ENCODE data around the gene AGBL4. TPM values are rescaled to one million over a fixed set of nuclear protein-coding genes. Genes with fewer than 3 reads are reported as not detected.

AGBL4 gene
- polyA plus RNA-seq, 1 donor (not counting 4 experiments of a cell fraction or from before 2014, with no cell fraction given): not detected

DNA sequence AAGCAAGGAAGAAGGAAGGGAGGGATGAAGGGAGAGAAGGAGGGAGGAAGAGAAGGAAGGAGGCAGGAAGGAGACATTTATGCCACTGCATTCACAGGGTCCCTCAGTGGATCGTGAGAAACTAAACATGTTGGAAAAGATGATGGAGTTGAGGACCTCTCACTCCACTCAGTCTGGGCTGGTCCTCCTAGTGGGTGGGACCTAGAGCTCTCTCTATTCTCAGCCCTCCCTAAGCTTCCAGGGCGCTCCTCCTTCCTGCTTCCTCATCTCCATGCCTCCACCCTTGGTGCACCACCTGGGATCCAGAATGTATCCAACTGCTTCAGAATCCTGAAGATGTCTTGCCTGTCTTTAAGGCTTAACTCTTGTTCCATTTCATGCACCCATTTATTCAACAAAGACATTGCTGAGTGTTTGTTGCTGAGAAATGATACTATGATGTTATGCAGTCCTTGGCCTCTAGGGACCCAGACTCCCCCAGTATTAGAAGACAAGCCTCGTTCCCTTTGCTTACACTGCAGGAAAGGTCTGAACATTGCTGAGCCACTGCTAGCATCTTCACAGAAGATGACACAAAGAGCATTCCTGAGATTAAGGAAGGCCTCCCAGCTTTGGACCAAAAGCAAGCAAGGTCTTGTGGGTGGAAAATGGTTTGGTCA is 1335.5 kb downstream of the AGBL4 start:
- Histone ChIP-seq H3K27ac (ENCODE audit: control insufficient read depth, insufficient read depth, low read length) (no peak overlapping the region), H3K4me2 (ENCODE audit: control insufficient read depth, extremely low read depth, insufficient read depth, low read depth, low read length) (no peak overlapping the region), H3K36me3 (ENCODE audit: control insufficient read depth in 2 of 2, extremely low read depth in 1 of 2, insufficient read depth in 2 of 2, low read length in 2 of 2) (no peaks in the 10 kb centered on the region), H4K20me1 (ENCODE audit: control insufficient read depth, extremely low read depth, insufficient read depth, low read length) (no peaks in the 10 kb centered on the region), H3K79me2 (ENCODE audit: control insufficient read depth, insufficient read depth, low read length) (no peaks in the 10 kb centered on the region), H2AFZ (ENCODE audit: control insufficient read depth, low read length) (no peak overlapping the region), H3K4me1 (ENCODE audit: control insufficient read depth, extremely low read depth, insufficient read depth, low read length) (peaks cover 7% of the 10 kb centered on the region), H3K9me1 (ENCODE audit: control insufficient read depth, extremely low read depth, insufficient read depth, low read length) (no peaks in the 10 kb centered on the region), H3K9ac (ENCODE audit: control insufficient read depth, extremely low read depth, insufficient read depth, low read length) (no peak overlapping the region), H3K27me3 (ENCODE audit: control insufficient read depth, extremely low read depth, insufficient read depth, low read length) (no peaks in the 10 kb centered on the region), H3K4me3 (ENCODE audit: control insufficient read depth in 2 of 3, extremely low read depth in 1 of 3, insufficient read depth in 2 of 3, low read depth in 1 of 3, low read length in 3 of 3) (no peak overlapping the region), H3K9me3 (ENCODE audit: control insufficient read depth, low read depth, low read length) (no peaks in the 10 kb centered on the region)
- FAIRE-seq (peak; percentile 52), DNase-seq (ENCODE audit: low read depth, low spot score) (no peak)
- TF ChIP-seq CTCF (optimal IDR thresholded peaks at IDR 0.05 in 1 of 3, IDR thresholded peaks at IDR 0.05 in 1 of 3, conservative IDR thresholded peaks at IDR 0.05 in 1 of 3; ENCODE audit: extremely low read depth in 1 of 3, insufficient read depth in 2 of 3, low read length in 3 of 3): peak; percentile 31 to 39 (median 37)
- TF ChIP-seq EZH2 (IDR thresholded peaks at IDR 0.05; ENCODE audit: low read length): no peak
- dilution Hi-C loops (cut with MboI; ENCODE audit: extremely low pct_ligation_motif_present, low sequenced_read_pairs): no loop called here

- no peak for TF ChIP-seq EZH2 (IDR thresholded peaks at IDR 0.05; ENCODE audit: low read length)
- Histone ChIP-seq H3K4me3 (ENCODE audit: control insufficient read depth in 2 of 3, extremely low read depth in 1 of 3, insufficient read depth in 2 of 3, low read depth in 1 of 3, low read length in 3 of 3) (no peak overlapping the region), H3K9me3 (ENCODE audit: control insufficient read depth, low read depth, low read length) (no peaks in the 10 kb centered on the region), H3K36me3 (ENCODE audit: control insufficient read depth in 2 of 2, extremely low read depth in 1 of 2, insufficient read depth in 2 of 2, low read length in 2 of 2) (no peaks in the 10 kb centered on the region), H3K4me1 (ENCODE audit: control insufficient read depth, extremely low read depth, insufficient read depth, low read length) (peaks cover 4% of the 10 kb centered on the region), H3K9me1 (ENCODE audit: control insufficient read depth, extremely low read depth, insufficient read depth, low read length) (no peaks in the 10 kb centered on the region), H3K4me2 (ENCODE audit: control insufficient read depth, extremely low read depth, insufficient read depth, low read depth, low read length) (no peak overlapping the region), H4K20me1 (ENCODE audit: control insufficient read depth, extremely low read depth, insufficient read depth, low read length) (no peaks in the 10 kb centered on the region), H3K79me2 (ENCODE audit: control insufficient read depth, insufficient read depth, low read length) (no peaks in the 10 kb centered on the region), H3K27ac (ENCODE audit: control insufficient read depth, insufficient read depth, low read length) (no peak overlapping the region), H3K9ac (ENCODE audit: control insufficient read depth, extremely low read depth, insufficient read depth, low read length) (no peak overlapping the region), H3K27me3 (ENCODE audit: control insufficient read depth, extremely low read depth, insufficient read depth, low read length) (no peaks in the 10 kb centered on the region), H2AFZ (ENCODE audit: control insufficient read depth, low read length) (no peak overlapping the region)
- dilution Hi-C loops (cut with MboI; ENCODE audit: extremely low pct_ligation_motif_present, low sequenced_read_pairs): no loop called here
- no peak for DNase-seq (ENCODE audit: low read depth, low spot score)
- no peak for FAIRE-seq
Observed at GRCh38 chr1:48687282-48688045, 1336.3 kb downstream of the AGBL4 start.

Measured in keratinocyte (primary cell).